Measurements from ENCODE around the gene PRSS50.

PRSS50 gene

GRCh38 chr3:46693892-46694226, 23.8 kb downstream of the PRSS50 start:
- peaks cover 6% of the 10 kb centered on the region for H3K27me3 Mint-ChIP-seq
- no peak overlapping the region for H3K27ac Mint-ChIP-seq
- H3K4me1 Mint-ChIP-seq = peaks cover 29% of the 10 kb centered on the region
- no peaks in the 10 kb centered on the region for H3K36me3 Mint-ChIP-seq (ENCODE audit: low read depth)
- ATAC-seq (peak; percentile 31), DNase-seq (peak; percentile 46)
- peak overlapping the region; percentile 46 for H3K4me3 Mint-ChIP-seq
- H3K9me3 Mint-ChIP-seq = no peaks in the 10 kb centered on the region

GRCh38 chr3:46693038-46693891, 24.4 kb downstream of the PRSS50 start, which contains the start of gene ALS2CL:
TSS of gene ALS2CL (minus strand) at chr3:46693679. CDS start at chr3:46689440, 4,239 bp downstream.
- Mint-ChIP-seq H3K4me1 (peaks cover 29% of the 10 kb centered on the region), H3K4me3 (peak within 1 kb of the TSS; percentile 67), H3K27ac (no peak within 1 kb of the TSS), H3K9me3 (no peaks in the 10 kb centered on the region), H3K27me3 (peaks cover 6% of the 10 kb centered on the region), H3K36me3 (ENCODE audit: low read depth) (no peaks in the 10 kb centered on the region)
- DNase-seq (peak; percentile 51), ATAC-seq (peak; percentile 48)

GRCh38 chr3:46692566-46692990, 25.1 kb downstream of the PRSS50 start:
- peaks cover 29% of the 10 kb centered on the region for H3K4me1 Mint-ChIP-seq
- H3K27ac Mint-ChIP-seq = no peak overlapping the region
- DNase-seq = no peak
- no peak for ATAC-seq
- H3K9me3 Mint-ChIP-seq = no peaks in the 10 kb centered on the region
- H3K27me3 Mint-ChIP-seq = peaks cover 6% of the 10 kb centered on the region
- H3K4me3 Mint-ChIP-seq = peak overlapping the region; percentile 67
- no peaks in the 10 kb centered on the region for H3K36me3 Mint-ChIP-seq (ENCODE audit: low read depth)

- no peak for DNase-seq
- Mint-ChIP-seq H3K36me3 (ENCODE audit: low read depth) (no peaks in the 10 kb centered on the region), H3K4me1 (peaks cover 25% of the 10 kb centered on the region), H3K27me3 (peaks cover 6% of the 10 kb centered on the region), H3K4me3 (no peak overlapping the region), H3K27ac (no peak overlapping the region), H3K9me3 (no peaks in the 10 kb centered on the region)
- no peak for ATAC-seq
Measured at GRCh38 chr3:46690798-46691197, 26.9 kb downstream of the PRSS50 start.

GRCh38 chr3:46685446-46685845, 32.2 kb downstream of the PRSS50 start:
- Mint-ChIP-seq H3K9me3 (no peaks in the 10 kb centered on the region), H3K27ac (no peak overlapping the region), H3K36me3 (ENCODE audit: low read depth) (no peaks in the 10 kb centered on the region), H3K4me3 (no peak overlapping the region), H3K27me3 (no peaks in the 10 kb centered on the region), H3K4me1 (no peaks in the 10 kb centered on the region)
- ATAC-seq (no peak), DNase-seq (no peak)

GRCh38 chr3:46684891-46685290, 32.8 kb downstream of the PRSS50 start:
- Mint-ChIP-seq H3K27me3 (no peaks in the 10 kb centered on the region), H3K4me3 (no peak overlapping the region), H3K27ac (no peak overlapping the region), H3K4me1 (no peaks in the 10 kb centered on the region), H3K36me3 (ENCODE audit: low read depth) (no peaks in the 10 kb centered on the region), H3K9me3 (no peaks in the 10 kb centered on the region)
- no peak for ATAC-seq
- no peak for DNase-seq

GRCh38 chr3:46682974-46683373, 34.7 kb downstream of the PRSS50 start:
- no peaks in the 10 kb centered on the region for H3K36me3 Mint-ChIP-seq (ENCODE audit: low read depth)
- H3K27ac Mint-ChIP-seq = no peak overlapping the region
- H3K9me3 Mint-ChIP-seq = no peaks in the 10 kb centered on the region
- ATAC-seq (no peak), DNase-seq (no peak)
- H3K4me1 Mint-ChIP-seq = no peaks in the 10 kb centered on the region
- no peaks in the 10 kb centered on the region for H3K27me3 Mint-ChIP-seq
- no peak overlapping the region for H3K4me3 Mint-ChIP-seq

- no peak for DNase-seq
- no peak overlapping the region for H3K4me3 Mint-ChIP-seq
- no peaks in the 10 kb centered on the region for H3K9me3 Mint-ChIP-seq
- no peaks in the 10 kb centered on the region for H3K36me3 Mint-ChIP-seq (ENCODE audit: low read depth)
- no peaks in the 10 kb centered on the region for H3K4me1 Mint-ChIP-seq
- no peaks in the 10 kb centered on the region for H3K27me3 Mint-ChIP-seq
- ATAC-seq = no peak
- no peak overlapping the region for H3K27ac Mint-ChIP-seq
Measured at GRCh38 chr3:46681856-46682540, 35.7 kb downstream of the PRSS50 start.

- Mint-ChIP-seq H3K9me3 (no peaks in the 10 kb centered on the region), H3K4me3 (no peak overlapping the region), H3K27ac (no peak overlapping the region), H3K4me1 (no peaks in the 10 kb centered on the region), H3K36me3 (ENCODE audit: low read depth) (no peaks in the 10 kb centered on the region), H3K27me3 (no peaks in the 10 kb centered on the region)
- no peak for DNase-seq
- no peak for ATAC-seq
Measured at GRCh38 chr3:46681387-46681786, 36.3 kb downstream of the PRSS50 start.

GRCh38 chr3:46680298-46680826, 37.3 kb downstream of the PRSS50 start:
- Mint-ChIP-seq H3K36me3 (ENCODE audit: low read depth) (no peaks in the 10 kb centered on the region), H3K27me3 (no peaks in the 10 kb centered on the region), H3K27ac (no peak overlapping the region), H3K4me1 (no peaks in the 10 kb centered on the region), H3K4me3 (no peak overlapping the region), H3K9me3 (no peaks in the 10 kb centered on the region)
- no peak for ATAC-seq
- no peak for DNase-seq

GRCh38 chr3:46679681-46680080, 38.0 kb downstream of the PRSS50 start:
- Mint-ChIP-seq H3K36me3 (ENCODE audit: low read depth) (no peaks in the 10 kb centered on the region), H3K27me3 (no peaks in the 10 kb centered on the region), H3K27ac (no peak overlapping the region), H3K4me1 (no peaks in the 10 kb centered on the region), H3K4me3 (no peak overlapping the region), H3K9me3 (no peaks in the 10 kb centered on the region)
- no peak for ATAC-seq
- no peak for DNase-seq

GRCh38 chr3:46678280-46678679, 39.4 kb downstream of the PRSS50 start:
- Mint-ChIP-seq H3K27ac (no peak overlapping the region), H3K4me3 (no peak overlapping the region), H3K36me3 (ENCODE audit: low read depth) (no peaks in the 10 kb centered on the region), H3K4me1 (no peaks in the 10 kb centered on the region), H3K9me3 (no peaks in the 10 kb centered on the region), H3K27me3 (no peaks in the 10 kb centered on the region)
- ATAC-seq = no peak
- DNase-seq = no peak

- H3K4me1 Mint-ChIP-seq = no peaks in the 10 kb centered on the region
- no peak overlapping the region for H3K27ac Mint-ChIP-seq
- DNase-seq (no peak), ATAC-seq (no peak)
- H3K27me3 Mint-ChIP-seq = no peaks in the 10 kb centered on the region
- H3K9me3 Mint-ChIP-seq = no peaks in the 10 kb centered on the region
- H3K4me3 Mint-ChIP-seq = no peak overlapping the region
- H3K36me3 Mint-ChIP-seq (ENCODE audit: low read depth) = no peaks in the 10 kb centered on the region
Measured at GRCh38 chr3:46677411-46677726, 40.3 kb downstream of the PRSS50 start.

- no peaks in the 10 kb centered on the region for H3K4me1 Mint-ChIP-seq
- DNase-seq (no peak), ATAC-seq (no peak)
- no peaks in the 10 kb centered on the region for H3K27me3 Mint-ChIP-seq
- no peak overlapping the region for H3K4me3 Mint-ChIP-seq
- H3K9me3 Mint-ChIP-seq = no peaks in the 10 kb centered on the region
- no peak overlapping the region for H3K27ac Mint-ChIP-seq
- no peaks in the 10 kb centered on the region for H3K36me3 Mint-ChIP-seq (ENCODE audit: low read depth)
Measured at GRCh38 chr3:46676601-46677410, 40.9 kb downstream of the PRSS50 start.
